ENCODE measurements around the gene REST. TPM values are rescaled to one million over a fixed set of nuclear protein-coding genes. Genes with fewer than 3 reads are reported as not detected.
A peak's percentile ranks its signal among the peaks of the same experiment; 100 is the strongest.

REST gene
- total RNA-seq, 2 experiments from 2014 or later, result 46.5 to 54.0 TPM

DNA sequence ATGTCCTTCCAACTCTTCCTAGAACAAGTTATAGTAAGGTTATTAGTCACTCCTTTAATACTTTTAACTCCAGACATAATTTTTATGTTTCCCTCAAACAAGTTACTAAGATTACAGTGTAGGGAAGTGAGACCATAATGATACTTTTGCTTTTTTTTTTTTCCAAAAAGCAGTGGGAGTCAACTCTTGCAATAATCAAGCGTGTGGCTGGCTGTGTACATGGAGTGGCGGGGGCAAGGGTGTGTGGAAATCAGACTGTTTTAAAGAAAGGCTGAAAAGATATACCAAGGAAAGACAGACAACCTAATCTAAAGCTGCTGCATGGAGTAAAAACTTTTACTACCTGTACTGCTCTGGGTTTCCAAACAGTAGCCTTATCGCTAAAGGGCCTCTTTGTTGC, 65.6 kb downstream of the REST start:
- H3K4me1 Mint-ChIP-seq, result peaks cover 41% of the 10 kb centered on the region
- ATAC-seq (no peak), DNase-seq (no peak)
- no peaks in the 10 kb centered on the region for H3K27me3 Mint-ChIP-seq
- H3K9me3 Mint-ChIP-seq (ENCODE audit: low read depth), result peaks cover 9% of the 10 kb centered on the region
- H3K27ac Mint-ChIP-seq, result no peak overlapping the region
- no peak overlapping the region for H3K4me3 Mint-ChIP-seq
- peaks cover 61% of the 10 kb centered on the region for H3K36me3 Mint-ChIP-seq
- CTCF ChIA-PET, result interaction anchor here (0.7 to 1.3 kb wide), 2 partner anchors 13 to 56 kb away, joined by 3 read pairs; no protein-coding TSS in a partner anchor

DNA sequence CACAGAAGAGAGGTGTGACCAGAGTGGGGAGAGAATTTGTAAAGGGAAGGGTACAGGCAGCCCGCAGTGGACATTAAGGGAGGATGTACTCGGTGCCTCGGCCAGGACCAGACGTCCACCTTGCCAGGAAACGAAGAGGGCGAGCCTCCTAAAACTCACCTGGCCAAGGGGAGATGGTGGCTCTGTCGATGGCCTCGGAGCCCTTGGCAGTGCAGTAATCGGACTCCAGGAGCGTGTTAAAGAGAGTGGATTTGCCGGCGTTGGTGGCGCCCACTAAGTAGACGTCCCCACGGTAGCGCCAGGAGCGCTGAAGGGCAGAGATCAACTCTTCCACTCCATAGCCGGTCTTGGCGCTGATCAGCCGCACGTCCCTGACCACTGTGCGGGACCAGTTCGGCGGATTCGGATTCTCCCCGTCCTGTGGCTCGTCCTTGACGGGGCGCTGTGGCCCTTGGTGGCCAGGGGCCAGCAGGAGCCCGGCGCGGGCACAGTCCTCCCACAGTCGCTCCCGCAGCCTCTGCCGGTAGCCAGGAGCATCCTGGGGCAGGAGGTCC, 68.7 kb downstream of the REST start:
- DNase-seq, result no peak
- peaks cover 51% of the 10 kb centered on the region for H3K36me3 Mint-ChIP-seq
- peaks cover 9% of the 10 kb centered on the region for H3K9me3 Mint-ChIP-seq (ENCODE audit: low read depth)
- H3K27ac Mint-ChIP-seq, result peak overlapping the region; percentile 44
- peak overlapping the region; percentile 98 for H3K4me3 Mint-ChIP-seq
- H3K4me1 Mint-ChIP-seq, result peaks cover 52% of the 10 kb centered on the region
- H3K27me3 Mint-ChIP-seq, result no peaks in the 10 kb centered on the region
- CTCF ChIA-PET, result interaction anchor here (0.6 to 4.8 kb wide), 5 partner anchors 10 to 286 kb away, joined by 3 to 32 read pairs (median 10); partner anchors contain the start of gene REST
- no peak for ATAC-seq

DNA sequence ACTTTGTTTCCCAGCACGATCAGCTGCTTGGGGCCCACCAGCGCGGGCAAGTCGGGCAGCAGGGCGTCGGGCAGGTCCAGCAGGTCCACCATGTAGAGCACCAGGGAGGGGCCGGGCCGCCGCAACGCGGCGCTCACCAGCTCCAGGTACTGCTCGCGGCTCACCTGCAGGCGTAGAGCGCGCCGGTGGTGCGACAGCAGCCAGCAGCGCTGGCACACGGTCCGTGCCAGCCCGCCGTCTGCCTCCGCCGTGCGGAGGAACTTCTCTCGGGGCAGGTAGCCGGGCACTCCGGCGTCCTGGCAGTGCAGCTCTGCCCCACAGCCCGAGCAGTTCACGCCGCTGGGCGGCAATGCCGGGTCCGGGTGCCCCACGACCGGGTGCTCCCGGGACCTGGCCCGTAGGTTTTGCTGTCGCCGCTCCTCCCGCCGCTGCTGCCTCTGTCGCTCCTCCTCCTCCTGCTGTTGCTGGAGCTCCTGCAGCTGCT, 69.2 kb downstream of the REST start:
- no peaks in the 10 kb centered on the region for H3K27me3 Mint-ChIP-seq
- DNase-seq (peak; percentile 61), ATAC-seq (peak; percentile 31)
- H3K9me3 Mint-ChIP-seq (ENCODE audit: low read depth), result peaks cover 9% of the 10 kb centered on the region
- H3K36me3 Mint-ChIP-seq, result peaks cover 52% of the 10 kb centered on the region
- CTCF ChIA-PET, result interaction anchor here (1.2 to 4.8 kb wide), 5 partner anchors 10 to 590 kb away, joined by 3 to 32 read pairs (median 10); partner anchors contain the start of genes AASDH and REST
- H3K4me1 Mint-ChIP-seq, result peaks cover 53% of the 10 kb centered on the region
- peak overlapping the region; percentile 98 for H3K4me3 Mint-ChIP-seq
- peak overlapping the region; percentile 99 for H3K27ac Mint-ChIP-seq

DNA sequence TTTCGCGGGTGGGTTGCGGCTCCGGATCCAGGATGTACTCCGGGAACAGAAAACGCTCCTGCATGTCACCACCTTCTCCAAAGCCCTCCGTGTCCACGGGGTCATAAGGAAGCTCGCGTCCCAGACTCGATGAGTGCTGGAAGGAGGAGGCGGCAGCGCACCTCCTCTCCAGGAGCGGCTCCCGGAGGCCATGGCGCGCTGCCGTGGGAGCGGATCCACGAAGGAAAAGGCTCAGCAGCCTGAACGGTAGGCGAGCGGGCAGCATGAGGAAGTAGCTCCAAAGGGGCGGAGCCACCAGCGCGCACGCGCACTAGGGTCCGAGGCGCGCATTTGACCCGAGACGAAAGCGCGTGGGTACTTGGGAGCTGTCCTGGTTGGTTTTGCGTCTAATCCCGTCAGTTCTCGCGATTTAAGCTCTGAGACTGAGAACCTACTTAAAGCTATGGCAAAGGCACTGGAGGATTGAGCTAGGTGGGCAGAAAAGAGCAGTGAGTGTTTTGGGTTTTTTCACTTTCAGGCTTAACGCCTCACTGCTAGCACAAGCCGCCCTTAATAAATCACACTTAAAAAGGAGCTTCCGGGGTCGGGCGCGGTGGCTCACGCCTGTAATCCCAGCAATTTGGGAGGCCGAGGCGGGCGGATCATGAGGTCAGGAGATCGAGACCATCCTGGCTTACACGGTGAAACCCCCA, 69.8 kb downstream of the REST start, which contains the start of gene NOA1:
Gene NOA1 (minus strand): TSS at position 286 of the 692 bp plus-strand sequence. CDS start 21 bp downstream, at position 265.
- DNase-seq (peak; percentile 99), ATAC-seq (peak; percentile 83)
- H3K4me3 Mint-ChIP-seq, result peak within 1 kb of the TSS; percentile 98
- H3K9me3 Mint-ChIP-seq (ENCODE audit: low read depth), result peaks cover 6% of the 10 kb centered on the region
- peak within 1 kb of the TSS; percentile 99 for H3K27ac Mint-ChIP-seq
- peaks cover 51% of the 10 kb centered on the region for H3K4me1 Mint-ChIP-seq
- H3K36me3 Mint-ChIP-seq, result peaks cover 49% of the 10 kb centered on the region
- H3K27me3 Mint-ChIP-seq, result no peaks in the 10 kb centered on the region
- CTCF ChIA-PET, result interaction anchor here (0.7 to 4.8 kb wide), 10 partner anchors 11 to 590 kb away, joined by 3 to 32 read pairs (median 4); partner anchors contain the start of genes AASDH, PAICS, PPAT and REST

DNA sequence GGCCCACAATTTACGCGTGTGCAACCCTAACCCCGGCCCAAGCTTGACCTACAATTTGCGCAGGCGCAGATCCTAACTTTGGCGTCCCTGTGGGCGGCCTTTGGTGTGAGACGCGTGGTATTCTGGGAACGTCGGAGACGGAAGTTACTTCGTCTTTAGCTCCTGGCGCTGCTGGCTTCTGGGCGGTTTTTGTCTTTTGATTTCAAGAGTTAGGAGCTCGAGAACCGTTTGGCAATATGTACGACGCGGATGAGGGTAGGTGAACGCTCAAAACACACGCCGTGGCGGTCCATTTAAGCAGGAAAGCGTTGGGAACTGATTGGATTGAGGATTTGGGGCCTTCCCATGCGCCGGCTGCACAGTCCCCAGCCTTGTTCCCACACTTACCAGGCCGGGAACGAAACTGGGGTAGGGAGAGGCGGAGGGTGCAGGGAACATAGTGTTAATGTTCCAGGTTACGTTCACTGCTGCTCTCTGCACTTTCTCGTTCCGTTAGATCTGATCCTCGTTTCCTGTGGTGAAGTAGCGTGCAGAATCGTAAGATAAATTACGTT, 71.1 kb downstream of the REST start, which contains the start of gene POLR2B:
Gene POLR2B (plus strand): TSS at position 147 of the 554 bp plus-strand sequence. CDS start 90 bp downstream, at position 237.
- DNase-seq (peak; percentile 96), ATAC-seq (peak; percentile 49)
- peaks cover 40% of the 10 kb centered on the region for H3K36me3 Mint-ChIP-seq
- no peaks in the 10 kb centered on the region for H3K9me3 Mint-ChIP-seq (ENCODE audit: low read depth)
- H3K27me3 Mint-ChIP-seq, result no peaks in the 10 kb centered on the region
- H3K4me1 Mint-ChIP-seq, result peaks cover 48% of the 10 kb centered on the region
- peak within 1 kb of the TSS; percentile 98 for H3K4me3 Mint-ChIP-seq
- CTCF ChIA-PET, result interaction anchor here (1.0 to 4.8 kb wide), 7 partner anchors 12 to 1030 kb away, joined by 3 to 32 read pairs (median 5); partner anchors contain the start of genes CEP135, PAICS, PPAT and REST
- peak within 1 kb of the TSS; percentile 99 for H3K27ac Mint-ChIP-seq

DNA sequence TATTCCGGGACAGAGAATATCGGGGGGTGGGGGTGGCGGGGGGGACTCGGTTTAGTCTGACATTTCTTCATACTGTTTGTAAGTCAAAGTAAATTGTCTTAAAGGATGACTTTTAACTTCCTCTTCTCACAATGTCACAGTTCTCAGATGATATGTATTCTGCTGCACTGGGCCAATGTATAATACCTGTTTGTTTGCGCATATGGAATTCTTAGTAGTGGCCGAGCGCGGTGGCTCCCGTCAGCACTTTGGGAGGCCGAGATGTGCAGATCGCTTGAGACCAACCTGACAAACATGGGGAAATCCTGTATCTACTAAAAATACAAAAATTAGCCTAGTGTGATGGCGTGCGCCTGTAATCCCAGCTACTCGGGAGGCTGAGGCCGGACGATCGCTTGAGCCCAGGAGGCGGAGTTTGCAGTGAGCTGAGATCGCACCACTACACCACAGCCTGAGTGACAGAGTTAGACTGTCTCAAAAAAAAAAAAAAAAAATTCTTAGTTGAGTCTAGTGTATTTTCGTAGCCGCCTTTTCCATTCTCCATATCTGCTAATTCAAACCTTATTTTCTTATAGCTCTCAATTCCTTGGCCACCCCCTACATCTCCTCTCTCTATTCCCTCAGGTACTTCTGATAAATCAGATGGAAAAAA, 71.8 kb downstream of the REST start:
- H3K36me3 Mint-ChIP-seq, result peaks cover 41% of the 10 kb centered on the region
- ATAC-seq (peak; percentile 13), DNase-seq (peak; percentile 85)
- CTCF ChIA-PET, result interaction anchor here (0.7 to 4.8 kb wide), 6 partner anchors 12 to 1031 kb away, joined by 3 to 32 read pairs (median 4); partner anchors contain the start of genes CEP135, PAICS and PPAT
- H3K27me3 Mint-ChIP-seq, result no peaks in the 10 kb centered on the region
- H3K4me1 Mint-ChIP-seq, result peaks cover 50% of the 10 kb centered on the region
- H3K27ac Mint-ChIP-seq, result peak overlapping the region; percentile 99
- H3K9me3 Mint-ChIP-seq (ENCODE audit: low read depth), result no peaks in the 10 kb centered on the region
- H3K4me3 Mint-ChIP-seq, result peak overlapping the region; percentile 98

DNA sequence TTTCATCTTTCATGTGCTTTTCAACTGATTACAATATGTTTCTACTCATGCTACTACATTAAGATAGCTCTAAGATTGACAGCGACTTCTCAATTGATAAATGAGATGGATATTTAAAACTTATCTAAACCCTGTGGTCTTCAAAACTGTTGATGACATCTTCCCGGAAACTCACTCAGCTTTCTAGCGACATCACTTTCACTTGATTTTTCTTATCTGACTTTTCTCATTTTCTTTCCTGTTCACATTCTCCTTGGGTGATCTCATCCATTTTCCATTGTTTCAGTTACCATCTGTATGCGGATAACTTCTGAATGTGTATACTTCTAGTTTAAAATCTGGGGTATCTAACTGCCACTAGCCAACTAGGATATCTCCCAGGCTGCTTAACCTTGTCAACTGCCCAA, 74.1 kb downstream of the REST start:
- no peaks in the 10 kb centered on the region for H3K9me3 Mint-ChIP-seq (ENCODE audit: low read depth)
- H3K27ac Mint-ChIP-seq, result peak overlapping the region; percentile 78
- H3K36me3 Mint-ChIP-seq, result peaks cover 47% of the 10 kb centered on the region

DNA sequence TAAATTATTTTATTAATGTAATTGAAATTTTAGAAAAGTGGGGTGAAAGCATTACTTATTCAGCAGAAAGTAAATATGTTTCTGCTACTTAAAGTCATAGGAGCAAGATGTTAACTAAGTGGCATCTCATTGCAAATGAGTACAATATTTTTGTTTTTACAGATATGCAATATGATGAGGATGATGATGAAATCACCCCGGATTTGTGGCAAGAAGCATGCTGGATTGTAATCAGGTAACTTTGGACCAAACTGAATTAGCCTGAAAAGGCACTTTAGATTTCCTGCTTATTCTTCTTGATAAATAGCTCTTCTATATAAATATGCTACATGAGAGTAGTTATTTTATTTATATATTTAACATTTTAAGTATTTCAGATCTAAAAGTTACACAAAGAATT, 78.5 kb downstream of the REST start:
- H3K4me3 Mint-ChIP-seq, result no peak overlapping the region
- peaks cover 68% of the 10 kb centered on the region for H3K36me3 Mint-ChIP-seq
- DNase-seq (no peak), ATAC-seq (no peak)
- H3K27me3 Mint-ChIP-seq, result no peaks in the 10 kb centered on the region
- H3K4me1 Mint-ChIP-seq, result peaks cover 39% of the 10 kb centered on the region
- H3K27ac Mint-ChIP-seq, result no peak overlapping the region
- CTCF ChIA-PET, result no interaction called here
- no peaks in the 10 kb centered on the region for H3K9me3 Mint-ChIP-seq (ENCODE audit: low read depth)

More for the DNA sequence above, 74.1 kb downstream of the REST start:
- ATAC-seq, result no peak
- Mint-ChIP-seq H3K4me3 (peak overlapping the region; percentile 59), H3K4me1 (peaks cover 45% of the 10 kb centered on the region), H3K27me3 (no peaks in the 10 kb centered on the region)
- DNase-seq, result no peak
- CTCF ChIA-PET, result interaction anchor here (1.5 kb wide), 1 partner anchor 9 kb away, joined by 9 read pairs; no protein-coding TSS in a partner anchor

DNA sequence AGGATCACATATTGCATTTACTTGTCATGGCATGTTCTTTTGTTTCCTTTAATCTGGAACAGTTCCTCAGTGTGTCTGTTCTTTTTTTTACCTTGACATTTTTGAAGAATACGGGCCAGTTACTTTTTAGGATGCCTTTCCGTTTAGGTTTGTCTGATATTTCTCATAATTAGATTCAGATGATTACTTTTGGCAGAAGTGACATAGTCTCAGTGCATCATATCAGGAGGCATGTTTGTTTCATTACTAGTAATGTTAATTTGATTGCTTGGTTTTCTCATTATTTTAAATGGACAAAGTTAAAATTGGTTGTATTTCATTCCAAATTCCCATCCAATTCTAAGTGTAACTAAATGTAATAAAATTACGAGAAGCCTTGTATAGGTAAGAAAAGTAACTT, 79.3 kb downstream of the REST start:
- peaks cover 68% of the 10 kb centered on the region for H3K36me3 Mint-ChIP-seq
- H3K4me3 Mint-ChIP-seq, result no peak overlapping the region
- ATAC-seq (no peak), DNase-seq (no peak)
- H3K27ac Mint-ChIP-seq, result no peak overlapping the region
- no peaks in the 10 kb centered on the region for H3K27me3 Mint-ChIP-seq
- CTCF ChIA-PET, result interaction anchor here (0.8 kb wide), 1 partner anchor 22 kb away, joined by 3 read pairs; no protein-coding TSS in a partner anchor
- H3K4me1 Mint-ChIP-seq, result peaks cover 34% of the 10 kb centered on the region
- no peaks in the 10 kb centered on the region for H3K9me3 Mint-ChIP-seq (ENCODE audit: low read depth)

DNA sequence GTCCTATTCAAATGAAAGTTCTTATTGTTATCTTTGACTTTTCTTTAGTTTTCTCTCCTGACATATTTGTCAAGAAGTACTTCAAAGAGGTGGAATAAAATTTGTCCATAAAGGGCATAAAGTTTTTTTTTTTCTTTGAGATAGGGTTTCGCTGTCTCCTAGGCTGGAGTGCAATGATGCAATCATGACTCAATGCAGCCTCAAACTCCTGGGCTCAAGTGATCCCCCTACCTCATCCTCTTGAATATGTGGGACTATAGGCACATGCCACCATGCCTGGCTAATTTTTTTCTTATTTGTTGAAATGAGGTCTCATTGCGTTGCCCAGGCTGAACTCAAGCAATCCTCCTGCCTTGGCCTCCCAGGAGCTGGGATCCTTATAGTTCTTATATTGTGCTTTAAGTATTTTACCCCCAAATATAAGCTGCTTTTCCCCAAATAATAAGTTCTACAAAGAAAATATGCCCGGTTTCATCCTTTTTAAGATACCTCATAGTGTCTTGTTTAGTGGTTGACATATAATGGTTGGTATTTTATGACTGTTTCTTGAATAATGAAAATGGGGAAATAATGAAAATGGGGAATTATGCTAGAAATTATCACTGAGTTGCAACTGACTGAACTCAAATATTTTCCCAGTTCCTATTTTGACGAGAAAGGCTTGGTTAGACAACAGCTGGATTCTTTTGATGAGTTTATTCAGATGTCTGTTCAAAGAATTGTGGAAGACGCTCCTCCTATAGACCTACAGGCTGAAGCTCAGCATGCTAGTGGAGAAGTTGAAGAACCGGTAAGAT, 82.6 kb downstream of the REST start:
- DNase-seq, result no peak
- no peak overlapping the region for H3K4me3 Mint-ChIP-seq
- peaks cover 18% of the 10 kb centered on the region for H3K4me1 Mint-ChIP-seq
- H3K36me3 Mint-ChIP-seq, result peaks cover 72% of the 10 kb centered on the region
- no peaks in the 10 kb centered on the region for H3K27me3 Mint-ChIP-seq
- H3K27ac Mint-ChIP-seq, result no peak overlapping the region
- no peak for ATAC-seq
- CTCF ChIA-PET, result interaction anchor here (1.1 to 2.3 kb wide), 2 partner anchors 8 to 12 kb away, joined by 4 to 9 read pairs; partner anchors contain the start of gene NOA1
- H3K9me3 Mint-ChIP-seq (ENCODE audit: low read depth), result no peaks in the 10 kb centered on the region

DNA sequence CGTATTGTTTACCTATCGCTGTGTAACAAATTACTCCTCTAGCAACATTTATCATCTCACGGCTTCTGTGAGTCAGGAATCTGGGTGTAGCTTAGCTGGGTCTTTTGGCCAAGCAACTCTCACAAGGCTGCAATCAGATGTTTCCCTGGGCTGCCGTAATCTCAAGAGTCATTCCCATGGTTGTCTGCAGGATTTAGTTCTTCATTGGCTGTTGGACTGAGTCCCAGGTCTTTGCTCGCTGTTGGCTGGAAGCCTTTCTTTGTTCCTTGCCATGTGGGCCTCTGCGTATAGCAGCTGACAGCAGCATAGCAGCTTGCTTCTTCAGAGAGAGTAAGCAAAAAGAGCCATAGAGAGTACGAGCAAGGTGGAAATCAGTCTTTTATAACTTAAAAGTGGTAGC, 87.8 kb downstream of the REST start:
- ATAC-seq, result no peak
- H3K4me3 Mint-ChIP-seq, result no peak overlapping the region

DNA sequence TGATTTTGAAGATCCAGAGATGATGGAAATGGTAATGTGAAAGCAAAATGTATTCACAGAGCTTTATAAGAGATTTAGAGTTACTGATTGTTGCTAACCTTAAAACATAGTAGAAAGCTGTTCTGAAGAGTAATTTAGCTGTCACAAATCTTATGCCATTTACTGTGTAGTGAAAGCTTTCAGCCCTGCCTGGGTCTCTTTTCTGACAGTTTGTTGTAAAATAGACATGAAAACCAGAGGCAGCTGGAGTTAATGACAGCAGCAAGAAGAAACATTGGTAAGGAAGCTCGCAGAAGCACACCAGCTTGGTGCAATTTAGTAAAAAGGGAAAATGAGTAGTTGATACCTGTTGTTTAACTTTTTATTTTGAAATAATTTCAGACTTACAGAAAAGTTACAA, 92.1 kb downstream of the REST start:
- Mint-ChIP-seq H3K27me3 (no peaks in the 10 kb centered on the region), H3K36me3 (peaks cover 45% of the 10 kb centered on the region), H3K4me3 (no peak overlapping the region), H3K9me3 (ENCODE audit: low read depth) (no peaks in the 10 kb centered on the region), H3K27ac (no peak overlapping the region), H3K4me1 (no peaks in the 10 kb centered on the region)
- ATAC-seq (no peak), DNase-seq (no peak)
- CTCF ChIA-PET, result no interaction called here

More for the DNA sequence above, 87.8 kb downstream of the REST start:
- peaks cover 2% of the 10 kb centered on the region for H3K4me1 Mint-ChIP-seq
- H3K27ac Mint-ChIP-seq, result no peak overlapping the region
- H3K9me3 Mint-ChIP-seq (ENCODE audit: low read depth), result no peaks in the 10 kb centered on the region
- H3K36me3 Mint-ChIP-seq, result peaks cover 63% of the 10 kb centered on the region
- no peaks in the 10 kb centered on the region for H3K27me3 Mint-ChIP-seq
- DNase-seq, result no peak
- CTCF ChIA-PET, result interaction anchor here (2.0 kb wide), 1 partner anchor 35 kb away, joined by 6 read pairs; no protein-coding TSS in a partner anchor

All from activated CD8-positive, alpha-beta memory T cell treated with anti-CD3 and anti-CD28 coated beads, Interleukin-2, amount 10 ng/mL, durations not matched to agents 7 days and 5 days (primary cell).